Measurements from ENCODE around the gene TSNAXIP1. TPM values are rescaled to one million over a fixed set of nuclear protein-coding genes. Genes with fewer than 3 reads are reported as not detected.

Gene TSNAXIP1
- total RNA-seq, 1 experiment from 2014 or later: 1.2 TPM

DNA sequence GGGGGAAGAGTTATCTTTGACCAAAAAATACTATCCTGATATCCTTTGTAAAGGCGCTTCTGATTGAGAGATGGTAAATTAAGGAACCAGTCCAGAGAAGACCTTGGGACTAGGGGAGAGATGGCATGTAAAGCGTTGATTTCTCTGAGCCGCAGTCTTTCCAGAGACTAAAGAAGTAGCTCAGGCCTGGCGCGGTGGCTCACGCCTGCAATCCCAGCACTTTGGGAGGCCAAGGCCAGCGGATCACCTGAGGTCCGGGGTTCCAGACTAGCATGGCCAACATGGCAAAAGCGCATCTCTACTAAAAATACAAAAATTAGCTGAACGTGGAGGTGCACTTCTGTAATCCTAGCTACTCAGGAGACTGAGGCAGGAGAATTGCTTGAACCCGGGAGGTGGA is 41.4 kb downstream of the TSNAXIP1 start:
- Histone ChIP-seq H3K9me2 (ENCODE audit: insufficient read depth) (no peaks in the 10 kb centered on the region), H3K27me3 (ENCODE audit: insufficient read depth, low read length) (no peaks in the 10 kb centered on the region), H3K36me3 (ENCODE audit: control insufficient read depth in 1 of 2, insufficient read depth in 2 of 2, low read length in 2 of 2) (peaks cover 4 to 6% of the 10 kb centered on the region in 2 experiments; a peak in 2 of 4 replicates), H2AFZ (ENCODE audit: low read depth, low read length, poor library complexity, severe bottlenecking) (no peak overlapping the region), H3K9ac (ENCODE audit: low read length) (peak overlapping the region; percentile 93), H3K27ac (ENCODE audit: low read depth, low read length) (peak overlapping the region; percentile 83), H3K4me1 (ENCODE audit: control insufficient read depth in 1 of 2, insufficient read depth in 2 of 2, low read length in 2 of 2) (peaks cover 15 to 37% of the 10 kb centered on the region in 2 experiments), H3K4me2 (ENCODE audit: low read length) (peak overlapping the region; percentile 82), H3K4me3 (replicated peaks in 1 of 2; ENCODE audit: low read depth in 1 of 2, low read length in 2 of 2) (peak overlapping the region; percentile 83 to 96), H4K20me1 (ENCODE audit: insufficient read depth) (peaks cover 4% of the 10 kb centered on the region; the same call in 1 of the 2 replicates), H3K9me3 (ENCODE audit: control insufficient read depth in 1 of 2, insufficient read depth in 1 of 2, low read depth in 1 of 2, low read length in 2 of 2) (no peaks in the 10 kb centered on the region), H3K79me2 (ENCODE audit: insufficient read depth, low read length) (peaks cover 72% of the 10 kb centered on the region)
- no TSS peak for BruUV-seq (replicated peaks)
- ChIA-PET POLR2A (no interaction called here), CTCF (no interaction called here), RAD21 (ENCODE audit: low non-redundant PET in 1 of 2, low total read pairs in 2 of 2, uncharacterized antibody in 2 of 2, unreplicated experiment in 2 of 2) (no interaction called here)
- ATAC-seq (no peak), DNase-seq (ENCODE audit: low read depth, low spot score) (no peak)
- TF ChIP-seq, protein P1, sequence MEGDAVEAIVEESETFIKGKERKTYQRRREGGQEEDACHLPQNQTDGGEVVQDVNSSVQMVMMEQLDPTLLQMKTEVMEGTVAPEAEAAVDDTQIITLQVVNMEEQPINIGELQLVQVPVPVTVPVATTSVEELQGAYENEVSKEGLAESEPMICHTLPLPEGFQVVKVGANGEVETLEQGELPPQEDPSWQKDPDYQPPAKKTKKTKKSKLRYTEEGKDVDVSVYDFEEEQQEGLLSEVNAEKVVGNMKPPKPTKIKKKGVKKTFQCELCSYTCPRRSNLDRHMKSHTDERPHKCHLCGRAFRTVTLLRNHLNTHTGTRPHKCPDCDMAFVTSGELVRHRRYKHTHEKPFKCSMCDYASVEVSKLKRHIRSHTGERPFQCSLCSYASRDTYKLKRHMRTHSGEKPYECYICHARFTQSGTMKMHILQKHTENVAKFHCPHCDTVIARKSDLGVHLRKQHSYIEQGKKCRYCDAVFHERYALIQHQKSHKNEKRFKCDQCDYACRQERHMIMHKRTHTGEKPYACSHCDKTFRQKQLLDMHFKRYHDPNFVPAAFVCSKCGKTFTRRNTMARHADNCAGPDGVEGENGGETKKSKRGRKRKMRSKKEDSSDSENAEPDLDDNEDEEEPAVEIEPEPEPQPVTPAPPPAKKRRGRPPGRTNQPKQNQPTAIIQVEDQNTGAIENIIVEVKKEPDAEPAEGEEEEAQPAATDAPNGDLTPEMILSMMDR (IDR thresholded peaks at IDR 0.05 in 2 of 3, conservative IDR thresholded peaks at IDR 0.05 in 1 of 3; ENCODE audit: borderline replicate concordance in 1 of 3, insufficient read depth in 1 of 3, low read depth in 2 of 3, low read length in 2 of 3): no peak
- no peak for TF ChIP-seq SRF (IDR thresholded peaks at IDR 0.05; ENCODE audit: low read depth)
- no peak for TF ChIP-seq EGR1 (IDR thresholded peaks at IDR 0.05; ENCODE audit: low read depth)
- no peak for TF ChIP-seq POLR2A (IDR thresholded peaks at IDR 0.05; ENCODE audit: borderline replicate concordance, extremely low read depth, insufficient read depth, insufficient read length)
- TF ChIP-seq, protein P2, sequence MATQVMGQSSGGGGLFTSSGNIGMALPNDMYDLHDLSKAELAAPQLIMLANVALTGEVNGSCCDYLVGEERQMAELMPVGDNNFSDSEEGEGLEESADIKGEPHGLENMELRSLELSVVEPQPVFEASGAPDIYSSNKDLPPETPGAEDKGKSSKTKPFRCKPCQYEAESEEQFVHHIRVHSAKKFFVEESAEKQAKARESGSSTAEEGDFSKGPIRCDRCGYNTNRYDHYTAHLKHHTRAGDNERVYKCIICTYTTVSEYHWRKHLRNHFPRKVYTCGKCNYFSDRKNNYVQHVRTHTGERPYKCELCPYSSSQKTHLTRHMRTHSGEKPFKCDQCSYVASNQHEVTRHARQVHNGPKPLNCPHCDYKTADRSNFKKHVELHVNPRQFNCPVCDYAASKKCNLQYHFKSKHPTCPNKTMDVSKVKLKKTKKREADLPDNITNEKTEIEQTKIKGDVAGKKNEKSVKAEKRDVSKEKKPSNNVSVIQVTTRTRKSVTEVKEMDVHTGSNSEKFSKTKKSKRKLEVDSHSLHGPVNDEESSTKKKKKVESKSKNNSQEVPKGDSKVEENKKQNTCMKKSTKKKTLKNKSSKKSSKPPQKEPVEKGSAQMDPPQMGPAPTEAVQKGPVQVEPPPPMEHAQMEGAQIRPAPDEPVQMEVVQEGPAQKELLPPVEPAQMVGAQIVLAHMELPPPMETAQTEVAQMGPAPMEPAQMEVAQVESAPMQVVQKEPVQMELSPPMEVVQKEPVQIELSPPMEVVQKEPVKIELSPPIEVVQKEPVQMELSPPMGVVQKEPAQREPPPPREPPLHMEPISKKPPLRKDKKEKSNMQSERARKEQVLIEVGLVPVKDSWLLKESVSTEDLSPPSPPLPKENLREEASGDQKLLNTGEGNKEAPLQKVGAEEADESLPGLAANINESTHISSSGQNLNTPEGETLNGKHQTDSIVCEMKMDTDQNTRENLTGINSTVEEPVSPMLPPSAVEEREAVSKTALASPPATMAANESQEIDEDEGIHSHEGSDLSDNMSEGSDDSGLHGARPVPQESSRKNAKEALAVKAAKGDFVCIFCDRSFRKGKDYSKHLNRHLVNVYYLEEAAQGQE (IDR thresholded peaks at IDR 0.05; ENCODE audit: low read depth): no peak
- TF ChIP-seq CEBPB (IDR thresholded peaks at IDR 0.05; ENCODE audit: low read depth): no peak
- no peak for TF ChIP-seq POLR2AphosphoS5 (IDR thresholded peaks at IDR 0.05; ENCODE audit: low read depth, low read length)
- no peak for TF ChIP-seq CBX3 (IDR thresholded peaks at IDR 0.05; ENCODE audit: low read depth)
- no peak for TF ChIP-seq TCF7L2 (IDR thresholded peaks at IDR 0.05; ENCODE audit: borderline replicate concordance, extremely low read depth, insufficient read depth, insufficient read length)
- TF ChIP-seq SIN3A (IDR thresholded peaks at IDR 0.05; ENCODE audit: low read depth): no peak
- intact Hi-C loops (cut with micrococcal nuclease): no loop called here
